HEK293 (cell line): ENCODE results near the gene IDI2.
A peak's percentile ranks its signal among the peaks of the same experiment; 100 is the strongest.

Source experiments
- CTCF ChIA-PET: fragments of 350-600 bp; formaldehyde crosslinking; extraction: SDS; loops from one replicate; lab custom pipeline; 2021; ENCODE audit warnings: antibody characterized with exemption; lab: Yijun Ruan, JAX
- POLR2A ChIA-PET: fragments of 300-600 bp; formaldehyde crosslinking; extraction: SDS; loops from one replicate; lab custom pipeline; 2020; ENCODE audit warnings: antibody characterized with exemption, inconsistent platforms; lab: Yijun Ruan, JAX
- H3K27ac ChIP-seq: fragments of 200-500 bp; sonication (Bioruptor generic); 2 replicates; pipeline ENCODE4 v1.5.1; 2014; ENCODE audit warnings: low read depth, low read length, control low read depth, inconsistent platforms; ENCODE audit errors: extremely low read depth
- H3K36me3 ChIP-seq, 2 experiments: fragments of 200-500 bp in 1 of 2; sonication (Bioruptor generic) in 1 of 2; 1 replicate in 1 of 2; 2 replicates in 1 of 2; pipeline ENCODE4 v1.5.1; 2014 to 2017; ENCODE audit warnings: inconsistent platforms in 2 of 2, low read length in 2 of 2; ENCODE audit not compliant: control insufficient read depth in 2 of 2, insufficient read depth in 1 of 2
- H3K4me1 ChIP-seq: fragments of 200-500 bp; sonication (Bioruptor generic); 2 replicates; pipeline ENCODE4 v1.5.1; 2014; ENCODE audit warnings: mild to moderate bottlenecking, low read length, inconsistent platforms; ENCODE audit not compliant: control insufficient read depth, insufficient read depth
- H3K4me3 ChIP-seq: 2 replicates; pipeline ENCODE4 v1.5.1; 2011; ENCODE audit warnings: low read depth, mild to moderate bottlenecking, control low read depth, low read length, moderate library complexity
- H3K9me3 ChIP-seq: fragments of 200-500 bp; sonication (Bioruptor generic); 2 replicates; pipeline ENCODE4 v1.5.1; 2014; ENCODE audit warnings: low read depth, low read length, inconsistent platforms; ENCODE audit not compliant: control insufficient read depth, insufficient read depth
- BCL11B ChIP-seq: fragments of 450-650 bp; formaldehyde crosslinking; IDR thresholded peaks from 2 replicates; pipeline ENCODE4 v1.5.1; 2016; ENCODE audit warnings: low read depth, missing biosample characterization, missing genetic modification characterization
- KLF7 ChIP-seq: fragments of 450-650 bp; formaldehyde crosslinking; IDR thresholded peaks from 2 replicates; pipeline ENCODE4 v1.5.1; 2016; ENCODE audit warnings: missing biosample characterization, missing genetic modification characterization, borderline replicate concordance
- SCRT1 ChIP-seq: fragments of 450-650 bp; formaldehyde crosslinking; IDR thresholded peaks from 2 replicates; pipeline ENCODE4 v1.5.1; 2016; ENCODE audit warnings: missing biosample characterization, missing genetic modification characterization, borderline replicate concordance
- SETDB1 ChIP-seq: IDR thresholded peaks from one replicate; pipeline ENCODE4 v1.6.1; 2017; ENCODE audit warnings: mild to moderate bottlenecking, low read length, moderate library complexity, mixed read lengths; ENCODE audit not compliant: insufficient read length
- TRIM28 ChIP-seq: IDR thresholded peaks from 2 replicates; pipeline ENCODE4 v1.6.1; 2011; ENCODE audit warnings: low read length, control low read depth, borderline replicate concordance
- WT1 ChIP-seq: fragments of 450-650 bp; formaldehyde crosslinking; IDR thresholded peaks from 2 replicates; pipeline ENCODE4 v1.5.1; 2016; ENCODE audit warnings: missing biosample characterization, missing genetic modification characterization
- ZBTB17 ChIP-seq: fragments of 450-650 bp; formaldehyde crosslinking; IDR thresholded peaks from 2 replicates; pipeline ENCODE4 v1.5.1; 2016; ENCODE audit warnings: missing biosample characterization, missing genetic modification characterization
- ZFP3 ChIP-seq: fragments of 450-650 bp; formaldehyde crosslinking; IDR thresholded peaks from 2 replicates; pipeline ENCODE4 v1.5.1; 2016; ENCODE audit warnings: low read depth, missing biosample characterization, missing genetic modification characterization
- ZNF133 ChIP-seq: fragments of 450-650 bp; formaldehyde crosslinking; IDR thresholded peaks from 2 replicates; pipeline ENCODE4 v1.5.1; 2016; ENCODE audit warnings: missing biosample characterization, missing genetic modification characterization
- ZNF155 ChIP-seq: fragments of 450-650 bp; formaldehyde crosslinking; IDR thresholded peaks from 2 replicates; pipeline ENCODE4 v1.5.1; 2016; ENCODE audit warnings: missing biosample characterization, missing genetic modification characterization
- ZNF280D ChIP-seq: fragments of 450-650 bp; formaldehyde crosslinking; IDR thresholded peaks from 2 replicates; pipeline ENCODE4 v1.5.1; 2016; ENCODE audit warnings: missing biosample characterization, missing genetic modification characterization
- ZNF311 ChIP-seq: fragments of 450-650 bp; formaldehyde crosslinking; IDR thresholded peaks from 2 replicates; pipeline ENCODE4 v1.5.1; 2017; ENCODE audit warnings: missing biosample characterization, missing genetic modification characterization, borderline replicate concordance
- ZNF324 ChIP-seq: fragments of 450-650 bp; formaldehyde crosslinking; IDR thresholded peaks from 2 replicates; pipeline ENCODE4 v1.5.1; 2016; ENCODE audit warnings: missing biosample characterization, missing genetic modification characterization
- ZNF354C ChIP-seq: fragments of 450-650 bp; formaldehyde crosslinking; IDR thresholded peaks from 2 replicates; pipeline ENCODE4 v1.5.1; 2016; ENCODE audit warnings: missing biosample characterization, missing genetic modification characterization, low read depth, borderline replicate concordance
- ZNF37A ChIP-seq: fragments of 450-650 bp; IDR thresholded peaks from 2 replicates; pipeline ENCODE4 v1.5.1; 2018; ENCODE audit warnings: missing biosample characterization, missing genetic modification characterization
- ZNF433 ChIP-seq: fragments of 450-650 bp; formaldehyde crosslinking; IDR thresholded peaks from 2 replicates; pipeline ENCODE4 v1.5.1; 2016; ENCODE audit warnings: missing biosample characterization, missing genetic modification characterization, low read depth
- ZNF510 ChIP-seq: fragments of 450-650 bp; formaldehyde crosslinking; IDR thresholded peaks from 2 replicates; pipeline ENCODE4 v1.5.1; 2018; ENCODE audit warnings: mild to moderate bottlenecking, missing genetic modification characterization, missing biosample characterization; ENCODE audit not compliant: insufficient replicate concordance
- ZNF529 ChIP-seq: fragments of 450-650 bp; formaldehyde crosslinking; IDR thresholded peaks from 2 replicates; pipeline ENCODE4 v1.5.1; 2017; ENCODE audit warnings: missing genetic modification characterization, missing biosample characterization; ENCODE audit not compliant: insufficient replicate concordance
- ZNF549 ChIP-seq: fragments of 450-650 bp; IDR thresholded peaks from 2 replicates; pipeline ENCODE4 v1.5.1; 2018; ENCODE audit warnings: missing biosample characterization, missing genetic modification characterization, mild to moderate bottlenecking, inconsistent platforms, moderate library complexity
- ZNF558 ChIP-seq: fragments of 450-650 bp; formaldehyde crosslinking; IDR thresholded peaks from 2 replicates; pipeline ENCODE4 v1.5.1; 2016; ENCODE audit warnings: missing biosample characterization, missing genetic modification characterization
- ZNF560 ChIP-seq: fragments of 450-650 bp; formaldehyde crosslinking; IDR thresholded peaks from 2 replicates; pipeline ENCODE4 v1.5.1; 2017; ENCODE audit warnings: missing biosample characterization, missing genetic modification characterization, borderline replicate concordance
- ZNF596 ChIP-seq: fragments of 450-650 bp; IDR thresholded peaks from 2 replicates; pipeline ENCODE4 v1.5.0; 2018; ENCODE audit warnings: missing biosample characterization, mild to moderate bottlenecking, missing genetic modification characterization, moderate library complexity
- ZNF600 ChIP-seq: fragments of 450-650 bp; formaldehyde crosslinking; IDR thresholded peaks from 2 replicates; pipeline ENCODE4 v1.5.1; 2016; ENCODE audit warnings: missing biosample characterization, missing genetic modification characterization
- ZNF610 ChIP-seq: fragments of 450-650 bp; formaldehyde crosslinking; IDR thresholded peaks from 2 replicates; pipeline ENCODE4 v1.5.1; 2016; ENCODE audit warnings: missing biosample characterization, missing genetic modification characterization, borderline replicate concordance
- ZNF626 ChIP-seq: fragments of 450-650 bp; sonication (Bioruptor Pico); formaldehyde crosslinking; IDR thresholded peaks from 2 replicates; pipeline ENCODE4 v1.5.1; 2018; ENCODE audit warnings: missing biosample characterization, missing genetic modification characterization, inconsistent platforms
- TF ChIP-seq, protein P1 (sequence below): fragments of 450-650 bp; formaldehyde crosslinking; IDR thresholded peaks from 2 replicates; pipeline ENCODE4 v1.5.1; 2017; ENCODE audit warnings: missing biosample characterization, missing genetic modification characterization
- TF ChIP-seq, protein P2 (sequence below): fragments of 450-650 bp; formaldehyde crosslinking; IDR thresholded peaks from 2 replicates; pipeline ENCODE4 v1.5.1; 2016; ENCODE audit warnings: missing biosample characterization, missing genetic modification characterization

The IDI2 gene

DNA sequence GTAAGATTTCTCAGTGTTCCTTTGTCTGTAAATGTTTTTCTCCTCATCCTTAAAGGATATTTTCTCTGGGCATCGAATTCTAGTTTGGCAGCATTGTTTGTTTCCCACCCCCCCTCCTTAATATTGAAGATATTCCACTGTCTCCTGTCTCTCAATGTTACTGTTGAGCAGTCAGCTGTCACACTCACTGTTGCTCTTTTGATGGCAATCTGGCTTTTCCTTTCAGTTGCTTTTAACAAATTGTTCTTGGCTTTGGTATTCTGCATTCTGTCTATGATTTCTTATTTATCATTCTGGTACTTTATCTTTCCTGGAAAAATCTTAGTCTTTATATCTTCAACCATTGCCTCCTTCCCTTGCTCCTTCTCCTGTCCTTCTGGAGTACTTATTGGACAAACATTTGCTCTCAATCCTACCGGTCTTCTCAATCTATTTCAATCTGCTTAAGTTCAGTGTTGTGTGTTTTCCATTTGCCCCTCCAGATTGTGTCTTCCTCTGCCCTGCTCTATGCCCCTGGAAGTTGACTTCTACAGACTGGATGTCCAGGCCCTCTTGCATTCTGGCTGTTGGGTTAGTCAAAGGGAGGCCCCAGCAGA lies 46.7 kb downstream of the IDI2 start:
- peaks cover 0 to 6% of the 10 kb centered on the region in 2 experiments; a peak in 1 of 3 replicates for H3K36me3 ChIP-seq
- CTCF ChIA-PET = no interaction called here
- H3K9me3 ChIP-seq = no peaks in the 10 kb centered on the region
- no peak overlapping the region for H3K27ac ChIP-seq
- POLR2A ChIA-PET = no interaction called here
- no peaks in the 10 kb centered on the region for H3K4me1 ChIP-seq
- H3K4me3 ChIP-seq = no peak overlapping the region
- TF ChIP-seq ZNF324 (no peak), WT1 (tag by site-specific recombination) (no peak), ZNF626 (tag by site-specific recombination) (peak; percentile 98), ZNF280D (tag by site-specific recombination) (peak; percentile 92; the same call in 1 of the 2 replicates), ZNF354C (no peak), TRIM28 (peak; percentile 78; the same call in 1 of the 2 replicates), ZBTB17 (tag by site-specific recombination) (no peak), ZNF529 (peak; percentile 74), ZNF560 (no peak), SETDB1 (peak; percentile 90), ZNF311 (tag by site-specific recombination) (no peak), ZNF549 (tag by site-specific recombination) (peak; percentile 48; the same call in 1 of the 2 replicates), BCL11B (tag by site-specific recombination) (no peak), ZNF600 (tag by site-specific recombination) (no peak), SCRT1 (tag by site-specific recombination) (0 out of 2 replicates have a peak, but pooled peaks have one; percentile 18), ZFP3 (tag by site-specific recombination) (no peak), ZNF133 (tag by site-specific recombination) (no peak), ZNF155 (no peak), ZNF37A (peak; percentile 33; the same call in 1 of the 2 replicates), ZNF558 (tag by site-specific recombination) (0 out of 2 replicates have a peak, but pooled peaks have one; percentile 47), KLF7 (tag by site-specific recombination) (no peak), ZNF596 (tag by site-specific recombination) (no peak), ZNF433 (tag by site-specific recombination) (no peak), ZNF510 (tag by site-specific recombination) (peak; percentile 57), ZNF610 (peak; percentile 91)
- TF ChIP-seq, protein P1, sequence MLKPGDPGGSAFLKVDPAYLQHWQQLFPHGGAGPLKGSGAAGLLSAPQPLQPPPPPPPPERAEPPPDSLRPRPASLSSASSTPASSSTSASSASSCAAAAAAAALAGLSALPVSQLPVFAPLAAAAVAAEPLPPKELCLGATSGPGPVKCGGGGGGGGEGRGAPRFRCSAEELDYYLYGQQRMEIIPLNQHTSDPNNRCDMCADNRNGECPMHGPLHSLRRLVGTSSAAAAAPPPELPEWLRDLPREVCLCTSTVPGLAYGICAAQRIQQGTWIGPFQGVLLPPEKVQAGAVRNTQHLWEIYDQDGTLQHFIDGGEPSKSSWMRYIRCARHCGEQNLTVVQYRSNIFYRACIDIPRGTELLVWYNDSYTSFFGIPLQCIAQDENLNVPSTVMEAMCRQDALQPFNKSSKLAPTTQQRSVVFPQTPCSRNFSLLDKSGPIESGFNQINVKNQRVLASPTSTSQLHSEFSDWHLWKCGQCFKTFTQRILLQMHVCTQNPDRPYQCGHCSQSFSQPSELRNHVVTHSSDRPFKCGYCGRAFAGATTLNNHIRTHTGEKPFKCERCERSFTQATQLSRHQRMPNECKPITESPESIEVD (tag by site-specific recombination) = no peak
- TF ChIP-seq, protein P2, sequence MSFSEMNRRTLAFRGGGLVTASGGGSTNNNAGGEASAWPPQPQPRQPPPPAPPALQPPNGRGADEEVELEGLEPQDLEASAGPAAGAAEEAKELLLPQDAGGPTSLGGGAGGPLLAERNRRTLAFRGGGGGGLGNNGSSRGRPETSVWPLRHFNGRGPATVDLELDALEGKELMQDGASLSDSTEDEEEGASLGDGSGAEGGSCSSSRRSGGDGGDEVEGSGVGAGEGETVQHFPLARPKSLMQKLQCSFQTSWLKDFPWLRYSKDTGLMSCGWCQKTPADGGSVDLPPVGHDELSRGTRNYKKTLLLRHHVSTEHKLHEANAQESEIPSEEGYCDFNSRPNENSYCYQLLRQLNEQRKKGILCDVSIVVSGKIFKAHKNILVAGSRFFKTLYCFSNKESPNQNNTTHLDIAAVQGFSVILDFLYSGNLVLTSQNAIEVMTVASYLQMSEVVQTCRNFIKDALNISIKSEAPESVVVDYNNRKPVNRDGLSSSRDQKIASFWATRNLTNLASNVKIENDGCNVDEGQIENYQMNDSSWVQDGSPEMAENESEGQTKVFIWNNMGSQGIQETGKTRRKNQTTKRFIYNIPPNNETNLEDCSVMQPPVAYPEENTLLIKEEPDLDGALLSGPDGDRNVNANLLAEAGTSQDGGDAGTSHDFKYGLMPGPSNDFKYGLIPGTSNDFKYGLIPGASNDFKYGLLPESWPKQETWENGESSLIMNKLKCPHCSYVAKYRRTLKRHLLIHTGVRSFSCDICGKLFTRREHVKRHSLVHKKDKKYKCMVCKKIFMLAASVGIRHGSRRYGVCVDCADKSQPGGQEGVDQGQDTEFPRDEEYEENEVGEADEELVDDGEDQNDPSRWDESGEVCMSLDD (tag by site-specific recombination) = no peak
